Measurements from ENCODE around the gene CALCOCO2.
"Not testable (repeated sequence)": the region's sequence is repeated elsewhere in the genome, so short reads cannot be mapped to it uniquely, and the experiment has no call there.

Gene CALCOCO2

DNA sequence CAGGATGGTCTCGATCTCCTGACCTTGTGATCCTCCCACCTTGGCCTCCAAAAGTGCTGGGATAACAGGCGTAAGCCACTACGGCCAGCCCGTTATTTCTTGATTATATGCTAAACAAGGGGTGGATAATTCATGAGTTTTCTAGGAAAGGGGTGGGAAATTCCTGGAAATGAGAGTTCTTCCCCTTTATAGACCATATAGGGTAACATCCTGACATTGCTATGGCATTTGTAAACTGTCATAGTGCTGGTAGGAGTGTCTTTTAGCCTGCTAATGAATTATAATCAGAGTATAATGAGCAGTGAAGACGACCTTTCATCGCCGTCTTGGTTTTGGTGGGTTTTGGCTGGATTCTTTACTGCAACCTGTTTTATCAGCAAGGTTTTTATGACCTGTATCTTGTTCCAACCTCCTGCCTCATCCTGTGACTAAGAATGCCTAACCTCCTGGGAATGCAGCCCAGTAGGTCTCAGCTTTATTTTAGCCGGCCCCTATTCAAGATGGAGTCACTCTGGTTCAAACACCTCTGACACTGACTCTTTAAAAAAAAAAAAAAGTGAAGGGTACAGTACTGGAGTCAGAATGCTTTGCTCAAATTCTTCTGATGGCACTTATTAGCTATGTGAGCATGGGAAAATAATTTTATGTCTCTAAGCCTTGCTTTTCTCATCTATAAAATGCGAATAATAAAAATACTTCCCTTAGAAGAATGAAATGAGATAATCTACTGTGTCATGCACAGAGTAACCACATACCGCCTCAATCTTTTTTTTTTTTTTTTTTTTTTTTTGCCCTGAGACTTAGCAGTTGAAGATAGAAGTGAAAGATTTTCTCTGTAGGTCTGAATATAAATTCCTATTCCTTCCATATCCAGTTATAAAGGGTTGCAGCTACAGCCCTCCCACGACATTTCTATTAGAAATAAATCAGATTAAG is 5.1 kb upstream of the CALCOCO2 start:
- no peak for DNase-seq

DNA sequence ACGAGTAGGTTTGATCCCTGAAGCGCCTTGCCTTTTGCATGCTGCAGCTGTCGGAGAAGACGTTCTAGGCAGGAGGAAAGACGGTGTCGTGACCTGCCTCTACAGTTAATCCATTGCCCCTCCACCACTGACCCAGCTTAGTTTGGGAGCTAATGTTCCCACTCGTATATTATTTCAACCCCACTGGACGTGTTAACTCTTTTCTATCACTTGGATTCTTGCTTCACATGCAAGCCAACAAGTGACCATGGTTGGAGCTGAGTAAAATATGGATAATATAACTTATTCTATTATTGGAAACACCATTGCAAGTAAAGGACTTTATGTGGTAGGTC is 681 bp downstream of the CALCOCO2 start:
- no peak for DNase-seq

DNA sequence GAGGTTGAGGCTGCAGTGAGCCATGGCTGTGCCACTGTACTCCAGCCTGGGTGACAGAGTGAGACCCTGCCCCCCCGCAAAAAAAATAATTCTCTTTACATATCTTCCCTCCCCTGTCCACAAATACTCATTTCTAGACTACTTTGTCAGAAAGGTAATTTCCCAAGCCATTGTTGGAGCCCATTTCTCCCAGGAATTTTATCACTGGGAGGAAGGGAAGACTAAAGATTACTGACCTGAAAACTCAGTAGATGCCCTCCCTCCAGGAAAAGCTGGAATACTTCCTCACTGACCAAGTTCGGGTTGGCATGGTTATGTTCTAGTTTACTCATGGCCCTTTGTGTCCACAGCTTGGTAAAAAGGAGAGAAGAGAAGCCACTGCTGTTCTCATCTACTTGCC is 4.1 kb downstream of the CALCOCO2 start:
- no peak for DNase-seq

DNA sequence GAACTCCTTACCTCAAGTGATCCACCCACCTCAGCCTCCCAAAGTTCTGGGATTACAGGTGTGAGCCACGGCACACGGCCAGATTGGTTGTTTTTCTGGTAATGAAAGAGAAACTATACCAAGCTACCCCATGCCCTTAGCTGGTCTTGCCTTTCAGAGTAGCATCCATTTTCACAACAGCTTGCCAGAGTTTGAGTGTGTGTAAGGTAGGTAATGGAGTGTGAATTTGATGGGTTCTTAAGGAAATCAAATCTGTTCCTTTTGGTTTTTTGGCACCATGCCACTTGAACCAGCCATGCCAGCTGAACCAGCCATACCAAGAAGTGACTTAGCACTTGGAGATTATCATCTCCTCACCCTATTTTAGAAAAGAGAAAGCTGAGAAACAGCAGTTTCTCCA is 5.1 kb downstream of the CALCOCO2 start:
- no peak for DNase-seq

DNA sequence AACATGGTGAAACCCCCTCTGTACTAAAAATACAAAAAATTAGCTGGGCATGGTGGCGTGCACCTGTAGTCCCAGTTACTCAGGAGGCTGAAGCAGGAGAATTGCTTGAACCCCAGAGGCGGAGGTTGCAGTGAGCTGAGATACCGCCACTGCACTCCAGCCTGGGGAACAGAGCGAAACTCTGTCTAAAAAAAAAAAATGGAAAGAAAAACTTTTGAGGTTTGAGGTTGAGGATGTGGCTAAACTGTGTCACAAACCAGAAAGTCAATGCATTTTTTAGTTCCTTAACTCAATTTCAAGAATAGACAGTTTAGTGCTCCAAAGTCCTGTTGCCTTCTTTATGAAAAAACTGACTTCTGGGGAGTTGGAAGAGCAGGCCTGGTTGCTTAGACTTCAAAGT is 6.6 kb downstream of the CALCOCO2 start:
- DNase-seq, result not testable (repeated sequence)

- no peak for DNase-seq
Measured at GRCh38 chr17:48840441-48840840, 9.6 kb downstream of the CALCOCO2 start.

DNA sequence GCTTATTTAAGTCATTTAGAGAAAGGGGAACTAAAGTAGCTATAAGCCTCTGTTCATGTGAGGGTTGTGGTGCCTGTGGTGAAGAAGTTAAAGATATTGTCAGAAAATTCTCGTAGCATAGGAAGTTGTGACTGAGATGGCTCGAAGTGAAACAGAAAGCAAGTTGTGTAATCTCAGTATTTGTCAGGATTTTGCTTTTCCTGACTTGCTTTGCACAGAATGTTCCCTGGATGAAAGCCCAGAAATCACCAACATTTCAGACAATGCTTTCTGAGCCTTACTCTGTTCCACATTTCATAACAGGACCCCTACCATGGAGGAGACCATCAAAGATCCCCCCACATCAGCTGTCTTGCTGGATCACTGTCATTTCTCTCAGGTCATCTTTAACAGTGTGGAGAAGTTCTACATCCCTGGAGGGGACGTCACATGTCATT is 10.6 kb downstream of the CALCOCO2 start:
- DNase-seq, result peak; percentile 42

GRCh38 chr17:48842746-48843145 is 11.9 kb downstream of the CALCOCO2 start:
- no peak for DNase-seq

DNA sequence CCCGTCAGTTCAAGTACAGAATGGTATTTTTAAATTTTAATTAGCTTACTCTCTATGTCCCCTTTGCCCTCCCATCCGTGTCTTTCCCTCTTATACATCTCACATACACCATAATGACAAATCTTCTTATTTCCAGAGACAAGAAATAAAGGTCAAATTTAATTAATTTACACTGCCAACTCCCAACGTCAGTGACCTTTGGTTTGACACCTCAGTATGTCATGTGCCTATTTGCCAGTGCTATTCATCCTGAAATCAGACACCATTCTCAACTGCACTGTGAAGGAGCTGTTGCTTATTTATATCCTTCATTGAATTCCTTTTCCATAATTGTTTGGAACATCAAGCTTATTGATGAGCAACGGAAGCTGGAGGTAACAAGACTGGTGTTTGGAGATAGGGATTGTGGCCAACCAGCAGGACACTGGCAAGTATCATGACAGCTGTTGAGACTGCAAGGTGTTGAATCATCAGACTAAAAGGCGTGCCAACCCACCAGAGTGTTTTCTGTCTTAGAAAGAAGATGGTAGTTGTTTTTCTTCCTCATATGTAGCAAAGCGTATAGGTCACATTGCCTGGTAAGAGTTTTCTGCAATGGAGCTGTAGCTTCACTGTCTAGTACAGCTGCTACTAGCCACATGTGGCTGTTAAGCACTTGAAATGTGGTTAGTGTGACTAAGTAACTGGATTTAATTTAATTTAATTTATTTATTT is 12.5 kb downstream of the CALCOCO2 start:
- DNase-seq, result no peak

GRCh38 chr17:48850792-48851323 is 20.0 kb downstream of the CALCOCO2 start:
- no peak for DNase-seq

GRCh38 chr17:48854774-48855476 is 24.1 kb downstream of the CALCOCO2 start:
- no peak for DNase-seq

DNA sequence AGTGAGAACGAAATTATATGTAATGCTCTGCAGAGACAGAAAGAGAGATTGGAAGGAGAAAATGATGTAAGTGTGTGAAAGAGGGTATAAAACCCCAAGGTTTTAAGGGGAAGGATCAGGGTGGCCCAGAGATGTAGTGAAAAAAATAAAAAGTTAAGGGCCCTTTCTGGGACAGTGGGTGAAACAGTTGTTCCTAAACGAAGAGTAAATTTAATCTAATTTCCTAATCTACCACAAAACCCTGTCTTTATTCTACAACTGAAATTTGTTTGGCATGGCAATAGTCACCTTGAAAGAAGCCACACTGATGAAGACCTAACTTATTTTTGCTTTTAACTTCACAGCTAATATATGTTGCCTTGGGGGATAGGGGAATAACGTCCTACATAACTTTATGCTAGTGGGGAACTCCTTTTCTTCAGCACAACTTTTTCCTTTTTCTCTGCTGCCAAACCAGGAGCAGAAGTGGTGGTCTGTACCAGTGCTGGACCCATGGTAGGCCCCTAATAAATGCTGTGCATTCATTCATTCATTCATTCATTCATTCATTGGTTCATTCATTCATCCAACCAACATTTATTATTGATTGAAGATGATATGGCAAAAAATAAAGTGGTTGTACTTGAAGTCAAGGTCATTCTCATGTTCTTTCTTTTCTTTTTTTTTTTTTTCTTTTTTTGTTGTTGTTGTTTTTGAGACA is 25.4 kb downstream of the CALCOCO2 start:
- no peak for DNase-seq

- no peak for DNase-seq
Measured at GRCh38 chr17:48860034-48860433, 29.2 kb downstream of the CALCOCO2 start.

DNA sequence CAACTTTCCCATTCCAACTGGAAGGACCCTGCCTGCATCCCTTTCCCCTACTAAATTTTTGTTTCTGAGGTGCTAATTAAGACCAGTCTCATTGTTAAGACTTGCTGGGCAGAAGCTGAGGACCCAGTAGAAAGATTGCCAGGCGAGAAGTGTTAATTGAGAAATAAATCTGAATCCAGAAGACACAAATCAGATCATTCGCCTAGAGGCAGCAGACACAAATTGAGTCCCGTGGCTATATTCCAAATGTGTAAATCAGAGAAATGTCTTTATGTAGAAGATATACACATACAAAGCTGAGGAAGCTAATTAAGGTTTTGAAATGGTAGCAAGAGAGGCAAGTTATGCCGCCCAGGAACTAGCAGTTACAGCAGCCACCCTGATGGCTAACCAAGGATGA is 29.6 kb downstream of the CALCOCO2 start:
- no peak for DNase-seq

DNA sequence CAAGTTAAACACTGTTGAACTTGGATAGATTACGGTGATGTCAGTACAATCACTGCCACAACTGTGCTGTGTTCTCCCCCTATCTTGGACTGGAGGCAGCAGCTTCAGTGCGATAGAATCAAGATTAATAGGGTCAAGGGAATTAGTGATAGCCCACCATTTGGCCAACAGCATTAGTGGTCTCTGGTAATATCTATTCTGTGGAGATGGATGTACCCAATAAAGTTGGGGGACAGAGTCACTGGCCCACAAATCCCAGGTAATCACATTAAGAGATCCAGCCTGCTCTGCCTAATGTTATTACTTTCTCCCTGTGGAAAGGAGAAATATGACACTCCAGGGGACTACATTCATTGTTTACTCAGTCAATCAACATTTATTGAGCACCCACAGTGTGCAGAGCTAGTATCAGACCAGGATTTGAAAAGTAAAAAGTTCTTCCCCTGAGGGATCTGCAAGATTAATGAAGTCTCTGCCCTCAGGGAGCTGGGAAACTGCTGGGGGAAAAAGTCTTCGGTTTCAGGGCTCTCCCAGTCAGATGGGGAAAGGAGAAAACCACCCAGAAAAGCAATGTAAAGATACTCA is 38.2 kb downstream of the CALCOCO2 start:
- no peak for DNase-seq

- DNase-seq, result no peak
Measured at GRCh38 chr17:48869821-48870318, 39.0 kb downstream of the CALCOCO2 start.

DNA sequence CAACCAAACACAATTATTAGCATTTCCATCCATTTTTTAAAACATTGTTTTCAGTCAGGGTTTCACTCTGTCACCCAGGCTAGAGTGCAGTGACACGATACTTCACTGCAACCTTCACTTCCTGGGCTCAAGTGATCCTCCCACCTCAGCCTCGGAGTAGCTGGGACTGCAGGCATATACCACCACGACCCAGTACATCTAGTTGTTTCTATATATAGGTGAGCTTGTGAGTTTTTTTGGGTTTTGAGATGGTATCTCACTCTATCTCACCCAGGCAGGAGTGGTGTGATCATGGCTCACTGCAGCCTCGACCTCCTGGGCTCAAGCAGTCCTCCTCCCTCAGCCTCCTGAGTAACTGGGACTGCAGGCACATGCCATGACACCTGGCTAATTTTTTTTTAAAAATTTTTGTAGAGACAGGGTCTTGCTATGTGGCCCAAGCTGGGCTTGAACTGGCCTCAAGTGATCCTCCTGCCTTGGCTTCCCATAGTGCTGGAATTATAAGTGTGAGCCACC is 40.3 kb downstream of the CALCOCO2 start:
- DNase-seq, result no peak

DNA sequence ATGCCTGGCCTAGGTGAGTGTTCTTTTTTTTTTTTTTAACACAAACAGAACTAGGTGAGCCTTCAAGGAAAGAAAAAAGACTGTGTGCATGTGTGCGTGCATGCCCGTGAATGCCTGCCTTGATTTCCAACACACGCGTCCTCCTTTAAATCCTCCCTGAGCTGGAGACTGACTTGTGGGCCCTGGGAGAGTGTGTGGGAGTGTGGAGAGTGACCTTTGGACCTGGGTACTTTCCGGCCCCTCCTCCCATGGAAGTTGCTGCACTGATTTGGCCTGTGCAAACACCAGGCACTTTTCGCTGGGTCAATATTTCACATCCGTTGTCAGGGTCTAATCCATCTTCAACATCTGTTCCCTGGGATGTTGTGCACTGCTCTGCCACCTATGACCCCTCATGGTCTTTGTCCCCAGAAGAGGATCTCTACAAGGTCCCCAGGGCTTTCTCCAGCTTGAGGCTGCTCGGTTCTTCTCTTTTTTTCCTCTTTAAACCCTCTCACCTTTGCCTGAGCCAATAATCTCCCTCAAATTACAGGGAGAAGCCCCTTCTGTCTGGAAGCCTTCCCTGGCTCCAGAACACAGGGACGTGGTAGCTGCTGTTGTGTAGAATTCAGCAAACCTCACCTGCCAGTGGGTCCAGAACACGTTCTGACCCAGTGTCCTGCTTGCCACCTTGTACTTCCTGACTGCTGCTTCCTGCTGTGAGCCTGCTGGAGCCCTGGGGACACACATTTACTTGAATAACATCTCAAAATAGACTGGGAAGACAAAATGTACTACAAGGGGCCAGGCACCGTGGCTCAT is 40.9 kb downstream of the CALCOCO2 start:
- no peak for DNase-seq

- DNase-seq, result not testable (repeated sequence)
Measured at GRCh38 chr17:48872409-48872808, 41.6 kb downstream of the CALCOCO2 start.

DNA sequence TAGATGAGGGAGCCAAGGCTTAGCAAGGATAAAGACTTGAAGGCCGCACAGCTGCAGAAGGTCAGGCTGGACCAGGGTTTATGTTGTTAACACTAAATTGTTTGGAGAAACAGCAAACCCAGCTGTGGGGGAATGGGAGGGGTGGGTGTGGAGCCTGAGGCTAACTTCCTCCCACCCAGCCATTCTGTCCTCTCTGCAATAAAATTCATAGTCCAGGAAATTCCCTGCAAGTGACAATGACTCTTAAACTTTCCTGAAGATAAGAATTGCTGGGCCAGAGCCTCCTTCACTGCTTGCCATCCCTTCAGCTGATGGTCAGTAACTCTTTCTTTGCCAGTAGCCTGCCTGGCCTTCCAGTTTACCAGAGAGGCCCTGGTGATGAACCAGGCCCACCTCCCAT is 42.4 kb downstream of the CALCOCO2 start:
- no peak for DNase-seq
